Ovary (tissue), 3 donors: ENCODE measurements around the gene LSS.

Experiments
- CTCF ChIP-seq, 3 donors: fragments of 450-650 bp in 2 of 3; fragments of 200-600 bp in 1 of 3; IDR thresholded peaks; one replicate each; pipeline versions ENCODE4 v1.5.1 to v1.8.0; 2016 to 2022; ENCODE audit warnings: antibody characterized with exemption in 3 of 3, mild to moderate bottlenecking in 1 of 3
- EP300 ChIP-seq: sonication (generic); formaldehyde crosslinking; IDR thresholded peaks from one replicate; pipeline ENCODE4 v1.6.1; 2017; ENCODE audit warnings: antibody characterized with exemption
- POLR2A ChIP-seq: fragments of 450-650 bp; IDR thresholded peaks from one replicate; pipeline ENCODE4 v1.6.1; 2017; ENCODE audit warnings: antibody characterized with exemption, mild to moderate bottlenecking, moderate library complexity
- donor health status: DM: no; HTN: no; CAD: no.

- TF ChIP-seq CTCF (IDR thresholded peaks at IDR 0.05) = no peak
- TF ChIP-seq POLR2A = no peak
- no peak for TF ChIP-seq EP300
These were observed 6.0 kb downstream of the LSS start for GRCh38 chr21:46222436-46223116.
